ENCODE results near the gene TIGD2.

- TF ChIP-seq RARB (CRISPR knock-in tag; IDR thresholded peaks at IDR 0.05) (no peak), TCF4 (CRISPR knock-in tag; IDR thresholded peaks at IDR 0.05; ENCODE audit: borderline replicate concordance) (no peak), CREB5 (CRISPR knock-in tag; IDR thresholded peaks at IDR 0.05; ENCODE audit: low read depth) (no peak), ZFP30 (CRISPR knock-in tag; IDR thresholded peaks at IDR 0.05) (no peak), ZFP3 (CRISPR knock-in tag; IDR thresholded peaks at IDR 0.05) (no peak)
These were observed 8.5 kb downstream of the TIGD2 start for GRCh38 chr4:89119836-89120235.

Data from SK-N-SH treated with all-trans-retinoic acid at 6 μM for 48 hours (cell line).